Thyroid gland (tissue), 4 donors: ENCODE measurements around the gene MAP4. TPM values are rescaled to one million over a fixed set of nuclear protein-coding genes. Genes with fewer than 3 reads are reported as not detected.

Source experiments
- DNase-seq, 2 donors: peaks; one replicate each; pipeline ENCODE4 v3.0.0-alpha.2; 2019
- H3K27ac ChIP-seq, 3 donors: fragments of 200-600 bp; sonication (generic); 1 replicate in 2 of 3; 2 replicates in 1 of 3; pipeline ENCODE4 v1.5.1; 2016 to 2019; ENCODE audit warnings: mild to moderate bottlenecking in 1 of 3, moderate library complexity in 1 of 3
- H3K27me3 ChIP-seq: fragments of 200-600 bp; sonication (generic); one replicate; pipeline ENCODE4 v1.5.1; 2019
- H3K36me3 ChIP-seq, 2 donors: fragments of 200-600 bp; sonication (generic); one replicate each; pipeline ENCODE4 v1.5.1; 2016 to 2019
- H3K4me1 ChIP-seq, 2 donors: fragments of 200-600 bp; sonication (generic); one replicate each; pipeline ENCODE4 v1.5.1; 2017 to 2019
- H3K4me3 ChIP-seq, 3 donors: fragments of 200-600 bp; sonication (generic); replicated peaks in 1 of 3; 1 replicate in 2 of 3; 2 replicates in 1 of 3; pipeline ENCODE4 v1.5.1; 2016; ENCODE audit warnings: mild to moderate bottlenecking in 1 of 3
- H3K9me3 ChIP-seq: fragments of 200-600 bp; sonication (generic); one replicate; pipeline ENCODE4 v1.5.1; 2017
- POLR2A ChIP-seq, 2 donors: fragments of 450-650 bp; IDR thresholded peaks; one replicate each; pipeline ENCODE4 v1.6.1; 2017; ENCODE audit warnings: antibody characterized with exemption in 2 of 2, mild to moderate bottlenecking in 2 of 2, moderate library complexity in 1 of 2
- WGBS, 2 donors: methylation state at CpG; one replicate each; pipeline ENCODE4 v1.1.5; 2017; 5-methylcytosine and 5-hydroxymethylcytosine counted together
- intact Hi-C: fragments of 100-400 bp; cut with DNase I; formaldehyde crosslinking; loops from one replicate; pipeline ENCODE4 v1.15.1; 2023
- microRNA counts, 2 donors: library from miRNA; unstranded; fragments of <30 nt; microRNA quantifications; one replicate each; lab custom pipeline; 2016 to 2017
- microRNA-seq: library from miRNA; unstranded; fragments of <30 nt; microRNA quantifications from one replicate; pipeline ENCODE4, GENCODE V29; 2016
- small RNA-seq: library from RNA; depleted of rRNA; stranded (forward); fragments of <200 nt; gene quantifications from one replicate; pipeline ENCODE3, GENCODE V24; 2016
- total RNA-seq, 4 donors: library from RNA; depleted of rRNA; stranded (reverse); fragments of >200 nt; gene quantifications; one replicate each; pipeline ENCODE4 v1.2.3, GENCODE V29; 2016
- TF ChIP-seq, protein P1 (sequence below), 6 experiments: fragments of 200-600 bp in 3 of 6; fragments of 450-650 bp in 3 of 6; sonication (generic) in 3 of 6; IDR thresholded peaks; one replicate each; pipeline ENCODE4 v1.5.1; 2016 to 2019; ENCODE audit warnings: antibody characterized with exemption in 6 of 6, mild to moderate bottlenecking in 2 of 6, inconsistent platforms in 1 of 6, moderate library complexity in 1 of 6

The MAP4 gene
- total RNA-seq, 4 donors from 2014 or later, result 75.5 to 103 (median 88.0) TPM

DNA sequence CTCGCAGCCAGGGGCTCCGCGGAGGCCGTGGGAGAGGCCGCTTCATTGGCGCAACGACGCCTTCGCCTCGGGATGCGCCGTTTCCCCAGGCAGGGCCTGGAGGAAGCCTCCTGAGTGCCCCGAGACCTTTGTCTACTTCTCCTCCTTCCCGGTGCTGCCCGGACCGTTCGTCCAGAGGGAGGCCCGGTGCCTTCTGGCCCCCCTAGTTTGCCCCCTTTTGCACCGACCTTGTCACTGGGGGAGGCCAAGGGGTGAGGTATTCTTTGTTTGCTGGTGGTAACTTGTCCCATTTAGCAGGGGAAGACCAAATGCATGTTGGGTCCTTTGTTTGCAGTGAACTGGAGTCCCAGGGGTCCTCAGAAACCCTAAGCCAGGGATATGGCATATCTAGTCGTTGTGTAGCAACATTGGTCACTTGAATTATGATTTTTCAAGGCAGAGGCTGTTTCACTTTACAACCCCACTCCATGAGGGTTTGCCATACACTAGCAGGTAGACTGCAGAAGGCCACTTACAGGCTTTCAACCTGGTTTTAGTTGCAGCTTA, 212.7 kb downstream of the MAP4 start:
- intact Hi-C loops, result no loop called here

DNA sequence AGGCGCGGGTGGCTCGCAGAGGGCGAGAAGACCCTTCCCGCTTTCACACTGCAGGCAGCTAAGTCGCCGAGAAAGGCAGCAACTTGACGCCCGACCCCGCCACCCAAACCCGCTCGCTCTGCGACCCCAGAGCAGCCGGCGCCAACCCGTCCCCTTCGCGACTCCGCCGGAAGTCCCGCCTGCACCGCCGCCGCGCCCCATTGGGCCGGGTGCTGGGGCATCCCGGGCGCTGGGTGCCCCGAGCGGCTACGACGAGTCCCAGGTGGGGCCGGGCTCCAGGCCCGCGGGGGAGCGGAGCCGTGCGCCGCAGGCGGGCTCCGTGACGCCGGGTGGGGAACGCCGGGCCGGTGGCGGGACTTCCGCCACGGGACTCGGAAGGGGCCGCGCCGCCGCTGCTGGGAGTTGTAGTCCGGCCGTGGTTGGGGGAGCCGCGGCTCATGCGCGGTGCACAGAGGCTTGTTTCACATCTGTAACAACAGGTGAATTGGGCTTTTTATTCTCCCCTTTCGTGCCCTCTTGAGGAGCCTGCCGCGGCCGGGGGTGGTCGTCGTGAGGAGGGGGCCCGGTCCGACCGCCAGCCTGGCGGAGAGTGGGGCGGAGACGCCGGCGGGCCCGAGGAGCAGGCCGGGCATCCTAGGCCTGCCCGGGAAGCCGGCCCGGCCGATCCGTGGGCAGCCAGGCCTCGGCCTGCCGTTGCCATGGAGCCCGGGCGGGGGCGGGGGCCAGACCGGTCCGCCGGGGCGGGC, 213.3 kb downstream of the MAP4 start, which contains the start of gene DHX30:
Gene DHX30 (plus strand): TSS at position 405 of the 746 bp plus-strand sequence. CDS start 7,546 bp downstream, outside the sequence.
- Histone ChIP-seq H3K36me3 (peaks cover 3 to 12% of the 10 kb centered on the region in 2 donors), H3K27me3 (no peaks in the 10 kb centered on the region), H3K27ac (peak within 1 kb of the TSS; percentile 92 to 99 (median 97)), H3K9me3 (no peaks in the 10 kb centered on the region), H3K4me1 (peaks cover 0 to 11% of the 10 kb centered on the region in 2 donors), H3K4me3 (peak within 1 kb of the TSS; percentile 72 to 94 (median 93))
- intact Hi-C loops, result no loop called here
- peak in 1 of 2 donors; percentile 84 for TF ChIP-seq POLR2A (IDR thresholded peaks at IDR 0.05)
- TF ChIP-seq, protein P1, sequence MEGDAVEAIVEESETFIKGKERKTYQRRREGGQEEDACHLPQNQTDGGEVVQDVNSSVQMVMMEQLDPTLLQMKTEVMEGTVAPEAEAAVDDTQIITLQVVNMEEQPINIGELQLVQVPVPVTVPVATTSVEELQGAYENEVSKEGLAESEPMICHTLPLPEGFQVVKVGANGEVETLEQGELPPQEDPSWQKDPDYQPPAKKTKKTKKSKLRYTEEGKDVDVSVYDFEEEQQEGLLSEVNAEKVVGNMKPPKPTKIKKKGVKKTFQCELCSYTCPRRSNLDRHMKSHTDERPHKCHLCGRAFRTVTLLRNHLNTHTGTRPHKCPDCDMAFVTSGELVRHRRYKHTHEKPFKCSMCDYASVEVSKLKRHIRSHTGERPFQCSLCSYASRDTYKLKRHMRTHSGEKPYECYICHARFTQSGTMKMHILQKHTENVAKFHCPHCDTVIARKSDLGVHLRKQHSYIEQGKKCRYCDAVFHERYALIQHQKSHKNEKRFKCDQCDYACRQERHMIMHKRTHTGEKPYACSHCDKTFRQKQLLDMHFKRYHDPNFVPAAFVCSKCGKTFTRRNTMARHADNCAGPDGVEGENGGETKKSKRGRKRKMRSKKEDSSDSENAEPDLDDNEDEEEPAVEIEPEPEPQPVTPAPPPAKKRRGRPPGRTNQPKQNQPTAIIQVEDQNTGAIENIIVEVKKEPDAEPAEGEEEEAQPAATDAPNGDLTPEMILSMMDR (IDR thresholded peaks at IDR 0.05), result no peak
- peak; percentile 88 for DNase-seq
- 0% methylated on average over 1 to 18 of the region's 90 CpGs for WGBS, 2 donors

More for the DNA sequence above, 212.7 kb downstream of the MAP4 start:
- H3K27ac ChIP-seq, result peak overlapping the region; percentile 92 to 99 (median 97)
- H3K9me3 ChIP-seq, result no peaks in the 10 kb centered on the region
- peaks cover 8 to 18% of the 10 kb centered on the region in 2 donors for H3K36me3 ChIP-seq
- TF ChIP-seq, protein P1 (IDR thresholded peaks at IDR 0.05), result no peak
- no peak for TF ChIP-seq POLR2A (IDR thresholded peaks at IDR 0.05)
- 2% methylated on average over 7 to 11 of the region's 20 CpGs for WGBS, 2 donors
- no peak for DNase-seq
- H3K27me3 ChIP-seq, result no peaks in the 10 kb centered on the region
- H3K4me3 ChIP-seq, result peak overlapping the region; percentile 72 to 94 (median 93)
- peaks cover 0 to 11% of the 10 kb centered on the region in 2 donors for H3K4me1 ChIP-seq

MicroRNAs encoded within 50 kb of the gene (microRNA counts, 767-probe panel; counts per million panel counts)
- microRNA hsa-miR-1226-3p (lab: Ali Mortazavi, UCI), result 0 counts per million in 2 donors

Small RNAs within 50 kb of the gene (microRNA-seq; reads per million reads assigned to microRNA genes)
- 14.6 reads per million, percentile 33 among the genes with 10 or more reads in this experiment for gene MIR1226

Small RNAs within 50 kb of the gene (small RNA-seq; reads per million reads assigned to genes)
- gene AC124916.2 (not detected), gene MIR1226 (not detected), gene RF00019 (not detected), gene RF02271 (not detected)

Other genes with a start within 250 kb of the MAP4 start
- gene SMARCC1, start 234.5 kb downstream of the MAP4 start, total RNA-seq, result 10 to 100 TPM; 38.0 to 49.2 (median 45.4) TPM
- 10 to 100 TPM; 51.3 to 80.3 (median 72.8) TPM for gene DHX30, start 213.3 kb downstream of the MAP4 start, total RNA-seq
- 1 to 10 TPM in 3 of 4 donors, under 1 TPM in 1; 0.94 to 4.0 (median 3.7) TPM for gene CDC25A, start 172.0 kb upstream of the MAP4 start, total RNA-seq
- 1 to 10 TPM in 3 of 4 donors, not detected in 1; 4.8 to 6.5 (median 5.4) TPM for gene CAMP, start 207.1 kb upstream of the MAP4 start, total RNA-seq
- gene ZNF589, start 224.7 kb upstream of the MAP4 start, total RNA-seq, result 10 to 100 TPM; 28.5 to 48.7 (median 37.8) TPM